Neutrophil (primary cell): ENCODE data around the gene RALGAPA2.

ENCODE experiments used
- H3K27ac ChIP-seq: fragments of 200-600 bp; sonication (generic); 2 replicates; pipeline ENCODE4 v1.5.1; 2016; ENCODE audit warnings: mild to moderate bottlenecking, moderate library complexity
- H3K27me3 ChIP-seq: fragments of 200-600 bp; sonication (generic); 2 replicates; pipeline ENCODE4 v1.6.0; 2016; ENCODE audit warnings: mild to moderate bottlenecking
- H3K36me3 ChIP-seq: fragments of 200-600 bp; sonication (generic); 2 replicates; pipeline ENCODE4 v1.5.1; 2017
- H3K4me1 ChIP-seq, 2 experiments: fragments of 200-600 bp in 1 of 2; sonication (generic) in 1 of 2; 1 replicate in 1 of 2; 2 replicates in 1 of 2; pipeline versions ENCODE4 v1.5.1 to v1.6.1; 2013 to 2016; ENCODE audit warnings: low read depth in 1 of 2, low read length in 1 of 2, mild to moderate bottlenecking in 1 of 2, moderate library complexity in 1 of 2; ENCODE audit not compliant: control insufficient read depth in 1 of 2, insufficient read depth in 1 of 2
- H3K4me3 ChIP-seq, 2 experiments: fragments of 200-600 bp in 1 of 2; sonication (generic) in 1 of 2; 1 replicate in 1 of 2; 2 replicates in 1 of 2; pipeline ENCODE4 v1.5.1; 2013 to 2016; ENCODE audit warnings: low read depth in 1 of 2, low read length in 1 of 2, mild to moderate bottlenecking in 1 of 2, moderate library complexity in 1 of 2
- H3K9me3 ChIP-seq: fragments of 200-600 bp; sonication (generic); 2 replicates; pipeline ENCODE4 v1.5.1; 2016
- TF ChIP-seq, protein P1 (sequence below): fragments of 200-600 bp; sonication (generic); IDR thresholded peaks from 2 replicates; pipeline ENCODE4 v1.5.1; 2016; ENCODE audit warnings: antibody characterized with exemption

The RALGAPA2 gene

DNA sequence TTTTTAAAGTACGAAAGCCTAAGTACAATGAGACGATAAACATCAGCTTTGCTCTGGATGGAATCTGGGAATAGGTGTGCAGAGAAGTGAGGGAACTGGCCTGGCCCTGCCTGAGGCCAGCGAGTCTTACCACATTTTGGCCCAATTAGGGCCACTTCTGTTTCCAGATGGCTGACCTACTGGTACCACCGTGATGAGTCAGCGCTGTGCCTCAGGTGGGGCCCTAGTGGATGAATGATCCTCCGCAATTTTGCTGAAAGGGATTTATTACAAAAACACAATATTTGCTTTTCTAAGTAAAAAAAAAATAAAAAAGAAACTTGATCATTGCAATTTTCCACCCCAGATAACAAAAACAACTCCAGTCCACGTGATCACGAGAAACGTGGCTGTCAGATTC, 322.1 kb downstream of the RALGAPA2 start:
- H3K4me1 ChIP-seq, result peaks cover 0 to 6% of the 10 kb centered on the region in 2 experiments
- H3K9me3 ChIP-seq, result no peaks in the 10 kb centered on the region
- peaks cover 14% of the 10 kb centered on the region for H3K27me3 ChIP-seq
- no peak overlapping the region for H3K4me3 ChIP-seq
- no peak overlapping the region for H3K27ac ChIP-seq
- TF ChIP-seq, protein P1, sequence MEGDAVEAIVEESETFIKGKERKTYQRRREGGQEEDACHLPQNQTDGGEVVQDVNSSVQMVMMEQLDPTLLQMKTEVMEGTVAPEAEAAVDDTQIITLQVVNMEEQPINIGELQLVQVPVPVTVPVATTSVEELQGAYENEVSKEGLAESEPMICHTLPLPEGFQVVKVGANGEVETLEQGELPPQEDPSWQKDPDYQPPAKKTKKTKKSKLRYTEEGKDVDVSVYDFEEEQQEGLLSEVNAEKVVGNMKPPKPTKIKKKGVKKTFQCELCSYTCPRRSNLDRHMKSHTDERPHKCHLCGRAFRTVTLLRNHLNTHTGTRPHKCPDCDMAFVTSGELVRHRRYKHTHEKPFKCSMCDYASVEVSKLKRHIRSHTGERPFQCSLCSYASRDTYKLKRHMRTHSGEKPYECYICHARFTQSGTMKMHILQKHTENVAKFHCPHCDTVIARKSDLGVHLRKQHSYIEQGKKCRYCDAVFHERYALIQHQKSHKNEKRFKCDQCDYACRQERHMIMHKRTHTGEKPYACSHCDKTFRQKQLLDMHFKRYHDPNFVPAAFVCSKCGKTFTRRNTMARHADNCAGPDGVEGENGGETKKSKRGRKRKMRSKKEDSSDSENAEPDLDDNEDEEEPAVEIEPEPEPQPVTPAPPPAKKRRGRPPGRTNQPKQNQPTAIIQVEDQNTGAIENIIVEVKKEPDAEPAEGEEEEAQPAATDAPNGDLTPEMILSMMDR, result no peak
- peaks cover 65% of the 10 kb centered on the region for H3K36me3 ChIP-seq

DNA sequence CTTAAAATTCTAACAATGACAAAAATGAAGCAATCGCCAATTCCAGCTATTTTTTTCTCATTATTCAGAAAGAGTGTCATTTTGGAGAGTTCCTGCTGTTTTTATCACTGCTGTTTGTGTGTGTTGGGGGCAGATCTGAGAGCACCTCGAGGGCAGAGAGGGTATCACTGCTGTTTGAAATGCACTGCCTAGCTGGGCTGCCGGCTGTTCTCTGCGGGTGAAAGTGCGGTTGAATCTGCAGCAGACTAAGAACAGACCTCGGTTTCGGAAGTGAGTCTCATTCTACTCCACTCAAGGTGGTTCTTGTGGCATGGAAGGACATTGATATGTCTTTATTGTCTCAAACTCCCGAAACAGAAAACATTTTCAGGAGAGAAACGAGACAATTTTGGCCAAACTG, 326.3 kb downstream of the RALGAPA2 start:
- TF ChIP-seq, protein P1, result no peak
- Histone ChIP-seq H3K9me3 (no peaks in the 10 kb centered on the region), H3K4me3 (no peak overlapping the region), H3K27ac (no peak overlapping the region), H3K36me3 (peaks cover 25% of the 10 kb centered on the region), H3K27me3 (peaks cover 37% of the 10 kb centered on the region), H3K4me1 (no peaks in the 10 kb centered on the region)

DNA sequence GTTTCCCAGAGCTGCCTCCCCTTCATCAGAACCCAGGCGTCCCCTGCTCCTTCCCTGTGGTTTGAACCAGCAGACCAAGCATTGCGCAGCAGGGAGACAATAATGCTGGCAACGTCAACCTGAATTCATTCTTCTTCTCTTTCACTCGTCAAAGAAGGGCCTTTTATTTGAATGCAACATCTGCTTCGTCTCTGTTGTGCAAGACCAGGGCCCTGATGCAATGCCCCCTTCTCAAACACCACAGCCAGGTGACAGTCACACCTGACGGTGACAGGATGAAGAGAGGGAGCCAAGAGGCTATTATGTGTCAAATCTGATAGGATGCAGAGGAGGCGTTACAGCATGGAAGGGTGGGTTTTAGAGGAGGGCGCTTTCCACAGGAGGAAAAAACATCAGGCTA, 336.6 kb downstream of the RALGAPA2 start:
- Histone ChIP-seq H3K27me3 (peaks cover 80% of the 10 kb centered on the region), H3K4me1 (peaks cover 8% of the 10 kb centered on the region in 2 experiments), H3K9me3 (no peaks in the 10 kb centered on the region)

DNA sequence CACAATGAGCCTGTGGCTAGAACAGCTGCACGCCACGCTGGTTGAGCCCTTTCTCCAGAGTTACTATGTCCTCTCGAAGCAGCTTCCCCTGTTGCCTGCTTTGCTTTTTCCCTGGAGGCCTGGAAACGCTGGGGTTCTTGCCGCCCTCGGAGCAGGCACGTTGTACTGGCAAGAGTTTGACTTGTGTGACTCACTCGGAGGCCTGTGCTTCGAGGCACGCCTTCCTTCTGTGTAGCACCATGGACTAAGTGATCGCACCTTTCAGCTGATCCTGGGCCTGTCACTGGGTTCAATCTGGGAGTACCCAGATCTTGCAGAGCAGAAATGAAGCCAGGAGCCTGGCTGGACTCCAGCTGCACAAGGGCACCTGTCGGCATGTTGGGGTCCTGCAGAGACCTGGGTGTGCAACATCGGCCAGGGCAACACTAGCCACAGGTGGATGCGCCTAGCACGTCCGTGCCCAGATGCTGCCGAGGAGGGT, 339.3 kb downstream of the RALGAPA2 start:
- no peaks in the 10 kb centered on the region for H3K9me3 ChIP-seq
- TF ChIP-seq, protein P1, result no peak
- H3K4me3 ChIP-seq, result no peak overlapping the region
- no peak overlapping the region for H3K27ac ChIP-seq
- peaks cover 8 to 10% of the 10 kb centered on the region in 2 experiments for H3K4me1 ChIP-seq
- peaks cover 97% of the 10 kb centered on the region for H3K27me3 ChIP-seq
- H3K36me3 ChIP-seq, result no peaks in the 10 kb centered on the region

More for the DNA sequence above, 336.6 kb downstream of the RALGAPA2 start:
- H3K27ac ChIP-seq, result no peak overlapping the region
- no peak overlapping the region for H3K4me3 ChIP-seq
- no peaks in the 10 kb centered on the region for H3K36me3 ChIP-seq
- TF ChIP-seq, protein P1, result no peak

DNA sequence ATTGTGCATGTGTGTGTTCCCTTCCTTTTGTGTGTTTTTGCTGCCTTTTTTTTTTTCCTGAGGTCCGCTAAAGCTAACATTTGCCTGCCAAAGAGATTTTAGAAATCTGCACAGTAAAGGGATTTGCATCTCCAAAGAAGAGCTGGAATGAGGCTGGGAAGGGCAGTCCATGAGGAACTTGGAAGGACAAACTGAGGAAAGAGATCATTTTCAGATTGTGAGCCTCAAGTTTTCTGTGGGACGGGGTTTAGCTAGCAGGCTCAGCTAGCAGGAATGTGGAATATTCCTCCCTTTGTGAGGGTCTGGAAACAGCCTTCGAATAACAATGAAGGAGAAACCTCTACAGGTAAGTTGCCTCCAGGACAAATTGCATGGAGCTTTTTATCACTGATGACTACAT, 340.8 kb downstream of the RALGAPA2 start:
- Histone ChIP-seq H3K27ac (no peak overlapping the region), H3K4me1 (peaks cover 12 to 18% of the 10 kb centered on the region in 2 experiments), H3K36me3 (no peaks in the 10 kb centered on the region), H3K4me3 (no peak overlapping the region), H3K9me3 (no peaks in the 10 kb centered on the region), H3K27me3 (peaks cover 99% of the 10 kb centered on the region)
- TF ChIP-seq, protein P1, result no peak

DNA sequence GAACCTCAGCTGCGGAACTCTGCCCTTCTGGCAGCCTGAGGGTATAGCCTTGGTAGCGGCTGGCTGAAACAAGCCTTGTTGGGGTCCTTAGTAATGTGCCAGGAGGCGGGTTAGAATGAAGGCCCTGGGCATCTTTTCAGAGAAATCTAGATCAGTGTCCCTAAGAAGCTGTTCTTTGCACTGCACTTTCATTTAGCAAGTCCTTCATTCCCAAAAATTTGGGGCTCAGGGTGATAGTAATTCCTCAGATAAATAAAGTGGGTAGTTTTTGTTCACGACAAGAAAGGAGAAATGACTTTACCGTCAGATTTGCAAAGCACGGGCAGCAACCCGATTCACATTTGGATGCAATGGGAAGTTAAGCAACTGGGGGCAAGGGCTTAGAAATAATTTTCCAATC, 341.4 kb downstream of the RALGAPA2 start:
- H3K4me3 ChIP-seq, result no peak overlapping the region
- TF ChIP-seq, protein P1, result no peak
- no peaks in the 10 kb centered on the region for H3K36me3 ChIP-seq
- peaks cover 100% of the 10 kb centered on the region for H3K27me3 ChIP-seq
- H3K27ac ChIP-seq, result no peak overlapping the region
- H3K9me3 ChIP-seq, result no peaks in the 10 kb centered on the region
- H3K4me1 ChIP-seq, result peaks cover 9 to 18% of the 10 kb centered on the region in 2 experiments
